ENCODE results near the gene GYPC.
"Not testable (repeated sequence)": the region's sequence is repeated elsewhere in the genome, so short reads cannot be mapped to it uniquely, and the experiment has no call there.

The GYPC gene

DNA sequence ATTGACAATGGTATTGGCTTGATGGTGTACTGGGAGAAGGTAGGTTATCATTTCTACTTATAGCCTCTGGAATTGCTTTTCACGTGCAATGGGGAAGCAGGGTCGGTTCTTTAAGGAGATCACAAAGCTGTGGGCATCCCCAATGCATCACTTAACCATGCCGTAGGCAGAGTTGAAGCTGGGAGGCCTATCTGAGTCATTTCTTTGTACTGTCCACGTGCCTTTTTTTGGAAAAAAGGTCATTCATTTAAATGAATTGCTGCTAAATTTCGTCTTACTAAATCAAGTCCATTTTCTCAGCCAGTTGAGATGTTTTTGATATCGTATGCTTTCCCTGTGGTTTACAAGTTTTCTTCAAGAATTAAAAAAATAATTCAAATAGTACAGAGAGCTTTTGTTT is 17.2 kb upstream of the GYPC start:
- WGBS, 2 experiments (ENCODE audit: insufficient coverage in 2 of 2) = 79 to 93% methylated on average over 2 to 5 of the region's 6 CpGs

DNA sequence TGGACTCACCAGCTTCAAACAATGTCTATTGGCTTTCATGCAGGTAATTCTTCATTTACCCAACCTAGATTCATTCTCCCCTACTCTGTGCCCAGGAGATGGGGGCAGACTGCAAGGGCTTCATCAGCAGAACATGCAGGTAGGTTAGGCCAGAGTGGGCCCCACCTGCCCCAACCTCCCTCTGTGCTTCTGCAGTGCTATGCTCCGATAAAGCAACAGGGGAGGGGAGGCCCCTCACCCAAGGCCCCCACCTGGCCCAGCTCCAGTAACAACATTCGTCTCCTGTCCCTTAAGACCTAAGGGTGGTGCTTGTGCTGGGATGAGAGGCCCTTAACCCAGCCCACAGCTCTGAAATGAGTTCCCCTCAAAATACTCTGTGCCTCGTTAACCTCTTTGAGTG is 16.7 kb upstream of the GYPC start:
- Histone ChIP-seq H3K9me3 (ENCODE audit: control insufficient read depth, low read length) (no peaks in the 10 kb centered on the region), H3K27ac (ENCODE audit: low read depth, low read length, severe bottlenecking) (no peak overlapping the region), H3K4me3 (ENCODE audit: extremely low read depth, insufficient read depth, low read length, poor library complexity, severe bottlenecking) (no peak overlapping the region), H3K36me3 (ENCODE audit: control insufficient read depth, insufficient read depth, low read length) (no peaks in the 10 kb centered on the region), H3K4me1 (ENCODE audit: control insufficient read depth, insufficient read depth, low read length, poor library complexity, severe bottlenecking) (no peaks in the 10 kb centered on the region)
- WGBS, 2 experiments (ENCODE audit: insufficient coverage in 2 of 2) = 100% methylated on average over 1 to 2 of the region's 3 CpGs

More for the DNA sequence above, 17.2 kb upstream of the GYPC start:
- Histone ChIP-seq H3K9me3 (ENCODE audit: control insufficient read depth, low read length) (no peaks in the 10 kb centered on the region), H3K36me3 (ENCODE audit: control insufficient read depth, insufficient read depth, low read length) (no peaks in the 10 kb centered on the region), H3K4me3 (ENCODE audit: extremely low read depth, insufficient read depth, low read length, poor library complexity, severe bottlenecking) (no peak overlapping the region), H3K27ac (ENCODE audit: low read depth, low read length, severe bottlenecking) (no peak overlapping the region), H3K4me1 (ENCODE audit: control insufficient read depth, insufficient read depth, low read length, poor library complexity, severe bottlenecking) (no peaks in the 10 kb centered on the region)

DNA sequence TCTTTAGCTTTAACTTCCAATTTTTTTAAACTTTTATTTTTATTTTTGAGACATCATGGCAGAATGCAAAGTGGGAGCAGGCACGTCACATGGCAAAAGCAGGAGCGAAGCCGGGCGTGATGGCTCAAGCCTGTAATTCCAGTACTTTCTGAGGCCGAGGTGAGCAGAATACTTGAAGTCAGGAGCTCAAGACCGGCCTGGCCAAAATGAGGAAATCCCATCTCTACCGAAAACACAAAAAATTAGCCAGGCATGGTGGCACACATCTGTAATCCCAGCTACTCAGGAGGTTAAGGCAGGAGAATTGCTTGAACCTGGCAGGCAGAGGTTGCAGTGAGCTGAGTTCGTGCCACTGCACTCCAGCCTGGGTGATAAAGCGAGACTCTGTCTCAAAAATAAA is 14.7 kb upstream of the GYPC start:
- 86 to 91% methylated on average over 8 of the region's 9 CpGs for WGBS, 2 experiments (ENCODE audit: insufficient coverage in 2 of 2)
- not testable (repeated sequence) for H3K4me3 ChIP-seq (ENCODE audit: extremely low read depth, insufficient read depth, low read length, poor library complexity, severe bottlenecking)

DNA sequence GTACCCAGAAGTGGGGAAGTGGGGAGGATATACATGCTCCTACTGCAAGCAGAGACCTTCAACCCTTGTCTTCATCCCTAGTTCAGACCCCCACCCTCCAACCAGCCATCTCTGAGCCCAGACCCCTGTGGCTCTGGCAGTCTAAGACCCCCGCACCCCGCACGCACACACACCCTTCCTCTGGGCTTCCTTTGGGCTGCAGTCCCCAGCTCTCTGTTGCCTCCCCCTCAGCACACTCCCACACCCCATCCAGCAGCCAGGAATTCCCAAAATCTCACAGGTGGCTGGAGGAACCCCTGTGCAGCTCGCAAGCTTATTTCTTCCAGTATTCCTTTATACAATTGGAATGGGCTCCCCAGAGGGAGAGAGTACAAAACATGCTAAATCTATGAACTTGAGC is 13.9 kb upstream of the GYPC start:
- Histone ChIP-seq H3K9me3 (ENCODE audit: control insufficient read depth, low read length) (no peaks in the 10 kb centered on the region), H3K4me1 (ENCODE audit: control insufficient read depth, insufficient read depth, low read length, poor library complexity, severe bottlenecking) (no peaks in the 10 kb centered on the region), H3K27ac (ENCODE audit: low read depth, low read length, severe bottlenecking) (no peak overlapping the region), H3K4me3 (ENCODE audit: extremely low read depth, insufficient read depth, low read length, poor library complexity, severe bottlenecking) (no peak overlapping the region), H3K36me3 (ENCODE audit: control insufficient read depth, insufficient read depth, low read length) (no peaks in the 10 kb centered on the region)
- 81% methylated on average over 3 to 4 of the region's 4 CpGs for WGBS, 2 experiments (ENCODE audit: insufficient coverage in 2 of 2)

More for the DNA sequence above, 14.7 kb upstream of the GYPC start:
- not testable (repeated sequence) for H3K36me3 ChIP-seq (ENCODE audit: control insufficient read depth, insufficient read depth, low read length); H3K27ac ChIP-seq (ENCODE audit: low read depth, low read length, severe bottlenecking); H3K9me3 ChIP-seq (ENCODE audit: control insufficient read depth, low read length); H3K4me1 ChIP-seq (ENCODE audit: control insufficient read depth, insufficient read depth, low read length, poor library complexity, severe bottlenecking)

DNA sequence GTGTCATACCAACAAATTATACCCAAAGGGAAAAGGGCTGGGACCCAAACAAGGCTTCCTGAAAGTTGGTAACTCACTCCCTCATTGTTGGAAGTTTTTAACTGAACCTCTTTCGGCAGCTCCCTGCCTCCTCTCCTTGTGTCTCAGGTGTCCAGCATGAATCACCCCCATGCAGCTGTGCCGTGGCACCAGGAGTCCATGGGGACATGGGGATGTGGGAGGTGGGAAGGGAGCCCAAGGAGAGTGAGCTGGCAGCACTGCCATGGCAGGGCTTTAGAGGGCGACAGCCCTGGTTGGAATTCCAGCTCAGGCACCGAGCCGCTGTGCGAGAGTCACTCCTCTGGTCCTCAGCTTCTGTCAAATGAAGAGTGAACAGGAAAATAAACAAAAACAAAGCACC is 12.5 kb upstream of the GYPC start:
- no peaks in the 10 kb centered on the region for H3K4me1 ChIP-seq (ENCODE audit: control insufficient read depth, insufficient read depth, low read length, poor library complexity, severe bottlenecking)
- no peaks in the 10 kb centered on the region for H3K36me3 ChIP-seq (ENCODE audit: control insufficient read depth, insufficient read depth, low read length)
- 57 to 81% methylated on average over 4 to 5 of the region's 6 CpGs for WGBS, 2 experiments (ENCODE audit: insufficient coverage in 2 of 2)

DNA sequence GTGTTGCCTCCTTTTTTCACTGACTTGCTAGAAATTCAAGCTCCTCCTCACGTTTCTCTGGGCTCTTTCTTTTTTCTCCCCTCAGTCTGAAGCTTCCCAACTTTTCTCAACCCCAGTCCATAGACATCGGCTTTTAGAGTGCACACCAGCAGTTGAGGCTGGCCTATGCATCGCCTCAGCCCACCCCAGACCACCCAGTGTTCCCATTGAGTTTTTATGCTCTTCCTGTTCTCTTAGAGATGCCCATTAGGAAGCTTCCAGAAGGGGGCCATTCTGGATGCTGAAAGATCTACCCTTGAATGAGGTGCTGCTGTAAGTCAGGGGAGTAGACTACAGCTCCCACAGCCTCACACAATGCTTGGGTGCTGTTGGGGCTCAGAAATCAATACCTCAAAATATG is 12.0 kb upstream of the GYPC start:
- Histone ChIP-seq H3K4me1 (ENCODE audit: control insufficient read depth, insufficient read depth, low read length, poor library complexity, severe bottlenecking) (no peaks in the 10 kb centered on the region), H3K4me3 (ENCODE audit: extremely low read depth, insufficient read depth, low read length, poor library complexity, severe bottlenecking) (no peak overlapping the region), H3K36me3 (ENCODE audit: control insufficient read depth, insufficient read depth, low read length) (no peaks in the 10 kb centered on the region), H3K27ac (ENCODE audit: low read depth, low read length, severe bottlenecking) (no peak overlapping the region), H3K9me3 (ENCODE audit: control insufficient read depth, low read length) (no peaks in the 10 kb centered on the region)
- WGBS, 2 experiments (ENCODE audit: insufficient coverage in 2 of 2) = 71 to 76% methylated on average over 3 of the region's 3 CpGs

More for the DNA sequence above, 12.5 kb upstream of the GYPC start:
- Histone ChIP-seq H3K4me3 (ENCODE audit: extremely low read depth, insufficient read depth, low read length, poor library complexity, severe bottlenecking) (no peak overlapping the region), H3K27ac (ENCODE audit: low read depth, low read length, severe bottlenecking) (no peak overlapping the region), H3K9me3 (ENCODE audit: control insufficient read depth, low read length) (no peaks in the 10 kb centered on the region)

DNA sequence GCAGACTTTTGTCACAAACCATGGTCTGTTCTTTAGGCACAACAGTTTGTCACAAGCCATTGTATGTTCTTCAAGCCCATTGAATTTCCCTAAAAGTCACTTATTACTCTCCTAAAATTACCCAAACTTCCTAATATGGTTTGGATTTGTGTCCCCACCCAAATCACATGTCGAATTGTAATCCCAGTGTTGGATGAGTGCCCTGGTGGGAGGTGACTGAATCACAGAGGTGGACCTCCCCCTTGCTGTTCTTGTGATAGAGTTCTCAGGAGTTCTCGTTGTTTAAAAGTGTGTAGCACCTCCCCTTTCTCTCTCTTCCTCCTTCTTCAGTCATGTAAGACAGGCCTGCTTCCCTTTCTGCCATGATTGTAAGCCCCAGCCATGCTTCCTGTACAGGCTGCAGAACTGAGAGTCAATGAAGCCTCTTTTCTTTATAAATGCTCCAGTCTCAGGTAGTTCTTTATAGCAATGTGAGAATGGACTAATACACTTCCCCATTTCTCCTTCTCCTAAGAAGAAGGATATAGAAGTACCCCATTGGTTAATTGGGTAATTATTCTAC is 11.2 kb upstream of the GYPC start:
- 100% methylated on average over 2 of the region's 2 CpGs; no CpG with 5 or more reads in 1 of the 2 experiments for whole genome bisulfite sequencing, 2 experiments (ENCODE audit: insufficient coverage in 2 of 2)
- no peak overlapping the region for H3K4me3 ChIP-seq (ENCODE audit: extremely low read depth, insufficient read depth, low read length, poor library complexity, severe bottlenecking)
- H3K4me1 ChIP-seq (ENCODE audit: control insufficient read depth, insufficient read depth, low read length, poor library complexity, severe bottlenecking) = no peaks in the 10 kb centered on the region
- H3K36me3 ChIP-seq (ENCODE audit: control insufficient read depth, insufficient read depth, low read length) = no peaks in the 10 kb centered on the region
- H3K9me3 ChIP-seq (ENCODE audit: control insufficient read depth, low read length) = no peaks in the 10 kb centered on the region
- no peak overlapping the region for H3K27ac ChIP-seq (ENCODE audit: low read depth, low read length, severe bottlenecking)

DNA sequence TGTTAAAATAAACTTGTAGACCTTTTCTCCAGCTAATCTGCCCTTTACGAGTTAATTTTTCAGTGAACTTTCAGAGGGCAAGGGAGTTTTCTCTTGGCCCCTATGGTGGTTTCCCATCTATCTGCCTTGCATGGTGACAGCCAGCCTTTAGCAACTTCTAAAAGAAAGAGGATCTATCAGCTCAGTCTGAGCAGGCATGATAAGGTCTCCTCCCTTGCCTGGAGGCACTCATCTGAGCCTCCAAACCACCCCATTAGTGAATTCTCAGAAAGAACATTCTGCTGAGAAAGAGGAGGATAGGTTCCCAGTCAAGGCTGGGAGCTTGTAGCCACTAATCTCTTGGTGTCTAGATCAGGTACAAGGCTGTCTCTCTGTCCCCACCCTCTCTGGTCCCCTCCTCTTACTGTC is 10.7 kb upstream of the GYPC start:
- no peaks in the 10 kb centered on the region for H3K9me3 ChIP-seq (ENCODE audit: control insufficient read depth, low read length)
- H3K4me3 ChIP-seq (ENCODE audit: extremely low read depth, insufficient read depth, low read length, poor library complexity, severe bottlenecking) = no peak overlapping the region
- H3K27ac ChIP-seq (ENCODE audit: low read depth, low read length, severe bottlenecking) = no peak overlapping the region
- no peaks in the 10 kb centered on the region for H3K4me1 ChIP-seq (ENCODE audit: control insufficient read depth, insufficient read depth, low read length, poor library complexity, severe bottlenecking)
- WGBS, 2 experiments (ENCODE audit: insufficient coverage in 2 of 2) = 100% methylated on average over 1 of the region's 1 CpG
- no peaks in the 10 kb centered on the region for H3K36me3 ChIP-seq (ENCODE audit: control insufficient read depth, insufficient read depth, low read length)

DNA sequence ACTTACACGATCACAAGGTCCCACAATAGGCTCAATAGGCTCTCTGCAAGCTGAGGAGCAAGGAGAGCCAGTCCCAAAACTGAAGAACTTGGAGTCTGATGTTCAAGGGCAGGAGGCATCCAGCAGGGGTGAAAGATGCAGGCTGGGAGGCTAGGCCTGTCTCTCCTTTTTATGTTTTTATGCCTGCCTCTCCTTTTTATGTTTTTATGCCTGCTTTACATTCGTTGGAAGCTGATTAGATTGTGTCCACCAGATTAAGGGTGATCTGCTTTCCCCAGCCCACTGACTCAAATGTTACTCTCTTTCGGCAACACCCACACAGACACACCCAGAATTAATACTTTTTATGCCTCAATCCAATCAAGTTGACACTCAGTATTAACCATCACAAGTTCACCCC is 9.9 kb upstream of the GYPC start:
- no peaks in the 10 kb centered on the region for H3K9me3 ChIP-seq (ENCODE audit: control insufficient read depth, low read length)
- no peak overlapping the region for H3K27ac ChIP-seq (ENCODE audit: low read depth, low read length, severe bottlenecking)
- WGBS, 2 experiments (ENCODE audit: insufficient coverage in 2 of 2) = 85 to 92% methylated on average over 2 to 3 of the region's 3 CpGs
- H3K4me1 ChIP-seq (ENCODE audit: control insufficient read depth, insufficient read depth, low read length, poor library complexity, severe bottlenecking) = no peaks in the 10 kb centered on the region
- no peak overlapping the region for H3K4me3 ChIP-seq (ENCODE audit: extremely low read depth, insufficient read depth, low read length, poor library complexity, severe bottlenecking)
- no peaks in the 10 kb centered on the region for H3K36me3 ChIP-seq (ENCODE audit: control insufficient read depth, insufficient read depth, low read length)

DNA sequence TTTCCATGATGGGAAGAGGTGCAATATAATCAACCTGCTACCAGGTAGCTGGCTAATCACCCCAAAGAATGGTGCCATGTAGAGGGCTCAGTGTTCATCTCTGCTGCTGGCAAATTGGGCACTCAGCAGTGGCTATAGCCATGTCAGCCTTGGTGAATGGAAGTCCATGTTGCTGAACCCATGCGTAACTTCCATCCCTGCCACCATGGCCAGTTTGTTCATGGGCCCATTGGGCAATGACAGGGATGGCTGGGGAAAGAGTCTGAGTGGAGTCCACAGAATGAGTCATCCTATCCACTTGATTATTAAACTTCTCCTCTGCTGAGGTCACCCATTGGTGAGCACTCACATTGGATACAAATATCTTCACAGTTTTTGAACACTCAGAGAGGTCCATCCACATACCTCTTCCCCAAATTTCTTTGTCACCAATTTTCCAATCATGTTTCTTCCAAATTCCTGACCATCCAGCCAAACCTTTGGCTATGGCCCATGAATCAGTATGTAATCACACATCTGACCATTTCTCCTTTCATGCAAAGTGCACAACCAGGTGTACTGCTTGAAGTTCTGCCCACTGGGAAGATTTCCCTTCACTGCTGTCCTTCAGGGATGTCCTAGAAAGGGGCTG is 8.1 kb upstream of the GYPC start:
- not testable (repeated sequence) for H3K36me3 ChIP-seq (ENCODE audit: control insufficient read depth, insufficient read depth, low read length); H3K27ac ChIP-seq (ENCODE audit: low read depth, low read length, severe bottlenecking); H3K4me3 ChIP-seq (ENCODE audit: extremely low read depth, insufficient read depth, low read length, poor library complexity, severe bottlenecking); H3K4me1 ChIP-seq (ENCODE audit: control insufficient read depth, insufficient read depth, low read length, poor library complexity, severe bottlenecking); H3K9me3 ChIP-seq (ENCODE audit: control insufficient read depth, low read length)
- WGBS, 2 experiments (ENCODE audit: insufficient coverage in 2 of 2) = 83% methylated on average over 1 of the region's 1 CpG; no CpG with 5 or more reads in 1 of the 2 experiments

DNA sequence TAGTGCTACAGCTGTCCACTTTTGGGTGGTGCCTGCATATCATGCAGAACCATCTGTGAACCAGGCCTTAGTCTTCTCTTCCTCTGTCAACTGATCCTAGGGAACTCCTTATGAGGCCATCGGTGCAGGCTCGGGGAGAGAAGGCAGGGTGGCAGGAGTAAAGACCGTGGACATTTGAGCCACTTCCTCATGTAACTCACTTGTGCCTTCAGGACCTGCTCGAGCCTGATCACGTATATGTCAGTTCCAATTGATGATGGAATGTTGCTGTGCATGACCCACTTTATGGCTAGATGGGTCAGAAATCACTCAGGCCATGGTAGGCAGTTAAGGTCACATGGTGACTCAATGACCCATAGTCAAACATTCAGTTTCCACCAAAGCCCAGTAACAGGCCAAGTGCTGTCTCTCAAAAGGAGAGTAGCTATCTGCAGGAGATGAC is 7.6 kb upstream of the GYPC start:
- not testable (repeated sequence) for H3K36me3 ChIP-seq (ENCODE audit: control insufficient read depth, insufficient read depth, low read length); H3K27ac ChIP-seq (ENCODE audit: low read depth, low read length, severe bottlenecking); H3K9me3 ChIP-seq (ENCODE audit: control insufficient read depth, low read length); H3K4me3 ChIP-seq (ENCODE audit: extremely low read depth, insufficient read depth, low read length, poor library complexity, severe bottlenecking); H3K4me1 ChIP-seq (ENCODE audit: control insufficient read depth, insufficient read depth, low read length, poor library complexity, severe bottlenecking)
- WGBS, 2 experiments (ENCODE audit: insufficient coverage in 2 of 2) = 90 to 100% methylated on average over 2 of the region's 5 CpGs

All from mesodermal cell (in vitro differentiated cells).